Right renal cortex interstitium (tissue), 3 donors: ENCODE results near the gene HYOU1. TPM values are rescaled to one million over a fixed set of nuclear protein-coding genes. Genes with fewer than 3 reads are reported as not detected.
"Not testable (repeated sequence)": the region's sequence is repeated elsewhere in the genome, so short reads cannot be mapped to it uniquely, and the experiment has no call there.

Experiments
- DNase-seq, 3 donors: peaks; one replicate each; pipeline ENCODE4 v3.0.0-alpha.2; 2013; ENCODE audit warnings: low read depth in 3 of 3, low spot score in 2 of 3
- polyA plus RNA-seq, 3 donors: library from polyadenylated mRNA; unstranded; fragments of 120-200 nt; gene quantifications; one replicate each; pipeline ENCODE4 v1.2.1, GENCODE V29; 2013; ENCODE audit not compliant: insufficient read length in 3 of 3

The HYOU1 gene, protein sequence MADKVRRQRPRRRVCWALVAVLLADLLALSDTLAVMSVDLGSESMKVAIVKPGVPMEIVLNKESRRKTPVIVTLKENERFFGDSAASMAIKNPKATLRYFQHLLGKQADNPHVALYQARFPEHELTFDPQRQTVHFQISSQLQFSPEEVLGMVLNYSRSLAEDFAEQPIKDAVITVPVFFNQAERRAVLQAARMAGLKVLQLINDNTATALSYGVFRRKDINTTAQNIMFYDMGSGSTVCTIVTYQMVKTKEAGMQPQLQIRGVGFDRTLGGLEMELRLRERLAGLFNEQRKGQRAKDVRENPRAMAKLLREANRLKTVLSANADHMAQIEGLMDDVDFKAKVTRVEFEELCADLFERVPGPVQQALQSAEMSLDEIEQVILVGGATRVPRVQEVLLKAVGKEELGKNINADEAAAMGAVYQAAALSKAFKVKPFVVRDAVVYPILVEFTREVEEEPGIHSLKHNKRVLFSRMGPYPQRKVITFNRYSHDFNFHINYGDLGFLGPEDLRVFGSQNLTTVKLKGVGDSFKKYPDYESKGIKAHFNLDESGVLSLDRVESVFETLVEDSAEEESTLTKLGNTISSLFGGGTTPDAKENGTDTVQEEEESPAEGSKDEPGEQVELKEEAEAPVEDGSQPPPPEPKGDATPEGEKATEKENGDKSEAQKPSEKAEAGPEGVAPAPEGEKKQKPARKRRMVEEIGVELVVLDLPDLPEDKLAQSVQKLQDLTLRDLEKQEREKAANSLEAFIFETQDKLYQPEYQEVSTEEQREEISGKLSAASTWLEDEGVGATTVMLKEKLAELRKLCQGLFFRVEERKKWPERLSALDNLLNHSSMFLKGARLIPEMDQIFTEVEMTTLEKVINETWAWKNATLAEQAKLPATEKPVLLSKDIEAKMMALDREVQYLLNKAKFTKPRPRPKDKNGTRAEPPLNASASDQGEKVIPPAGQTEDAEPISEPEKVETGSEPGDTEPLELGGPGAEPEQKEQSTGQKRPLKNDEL
- 100 to 1,000 TPM; 110 to 129 (median 127) TPM for polyA plus RNA-seq

GRCh38 chr11:119057000-119057769 lies at the start of gene HYOU1:
HYOU1 (minus strand) TSS chr11:119057205; CDS start chr11:119056160, 1,045 bp downstream.
- DNase-seq = peak; percentile 73 to 92 (median 91)

GRCh38 chr11:119103793-119104192 lies 46.8 kb upstream of the HYOU1 start:
- DNase-seq = no peak

DNA sequence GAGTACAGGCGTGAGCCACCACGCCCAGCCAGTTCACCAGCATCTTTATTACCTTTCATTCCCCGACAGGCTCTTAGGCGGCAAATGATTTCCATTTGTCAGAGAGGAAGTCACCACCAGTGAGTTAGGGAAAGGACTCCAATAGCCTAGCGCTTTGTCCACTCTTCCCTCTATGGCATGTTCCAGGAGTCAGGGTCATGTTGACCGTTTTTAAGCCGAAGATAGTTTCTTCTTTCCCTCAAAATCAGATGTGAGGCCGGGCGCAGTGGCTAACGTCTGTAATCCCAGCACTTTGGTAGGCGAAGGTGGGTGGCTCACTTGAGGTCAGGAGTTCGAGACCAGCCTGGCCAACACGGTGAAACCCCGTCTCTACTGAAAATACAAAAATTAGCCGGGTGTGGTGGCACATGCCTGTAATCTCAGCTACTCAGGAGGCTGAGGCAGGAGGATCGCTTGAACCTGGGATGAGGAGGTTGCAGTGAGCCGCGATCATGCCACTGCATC lies 46.2 kb upstream of the HYOU1 start:
- not testable (repeated sequence) for DNase-seq

GRCh38 chr11:119101759-119102423 lies 44.9 kb upstream of the HYOU1 start, which contains the start of gene DPAGT1:
DPAGT1 (minus strand) TSS chr11:119101853; CDS start chr11:119101655, 198 bp downstream.
- peak; percentile 91 to 97 (median 93) for DNase-seq

- DNase-seq = no peak
These were observed 44.2 kb upstream of the HYOU1 start for GRCh38 chr11:119100994-119101758.

- DNase-seq = no peak
These were observed 43.4 kb upstream of the HYOU1 start for GRCh38 chr11:119100246-119100970.

DNA sequence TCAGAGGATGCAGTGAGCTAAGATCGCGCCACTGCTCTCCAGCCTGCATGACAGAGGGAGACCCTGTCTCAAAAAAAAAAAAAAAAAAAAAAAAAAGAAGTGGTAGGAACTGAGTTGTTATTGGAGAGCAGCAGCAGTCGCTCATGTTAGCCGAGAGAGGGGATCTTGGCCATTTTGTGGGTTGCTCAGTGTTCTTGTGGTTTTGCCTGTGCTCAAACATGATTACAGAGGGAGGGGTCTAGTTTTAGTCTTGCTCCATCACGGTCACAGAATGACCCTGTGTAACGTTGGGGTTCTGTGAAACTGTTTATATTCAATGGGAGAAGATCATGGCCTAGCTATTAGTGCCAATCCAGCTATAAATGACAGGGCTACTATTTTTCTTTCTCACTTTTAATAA lies 42.7 kb upstream of the HYOU1 start:
- DNase-seq = no peak

DNA sequence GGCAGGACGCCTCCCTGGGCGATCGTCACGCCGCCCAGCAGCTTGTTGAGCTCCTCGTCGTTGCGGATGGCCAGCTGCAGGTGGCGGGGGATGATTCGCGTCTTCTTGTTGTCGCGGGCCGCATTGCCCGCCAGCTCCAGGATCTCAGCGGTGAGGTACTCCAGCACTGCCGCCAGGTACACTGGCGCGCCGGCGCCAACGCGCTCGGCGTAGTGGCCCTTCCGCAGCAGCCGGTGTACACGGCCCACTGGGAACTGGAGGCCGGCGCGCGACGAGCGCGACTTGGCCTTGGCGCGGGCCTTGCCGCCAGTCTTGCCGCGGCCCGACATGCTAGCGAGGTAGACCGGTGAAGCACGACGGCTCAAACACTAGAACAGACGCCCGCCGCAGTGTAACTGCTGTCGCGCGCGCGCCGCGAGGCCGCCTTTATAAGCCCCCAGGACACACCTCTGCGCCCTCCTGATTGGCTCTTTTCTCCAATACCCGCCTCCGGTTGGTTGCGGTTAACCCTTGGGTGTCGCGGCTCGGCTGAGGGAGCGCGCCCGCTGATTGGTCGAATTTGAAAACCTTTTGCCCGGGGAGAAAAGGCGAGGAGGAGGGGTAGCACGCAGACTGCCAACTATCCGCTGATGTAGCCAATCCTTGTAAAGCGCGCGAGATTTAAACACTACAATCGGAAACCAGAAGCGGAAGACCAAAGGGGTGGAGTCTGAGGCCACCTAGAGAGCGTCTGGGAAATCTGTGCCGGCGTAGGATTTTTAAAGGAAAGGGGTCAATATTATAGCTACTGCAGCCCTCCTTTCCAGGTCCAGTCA lies 38.3 kb upstream of the HYOU1 start:
- DNase-seq = peak; percentile 98 to 99 (median 99)

DNA sequence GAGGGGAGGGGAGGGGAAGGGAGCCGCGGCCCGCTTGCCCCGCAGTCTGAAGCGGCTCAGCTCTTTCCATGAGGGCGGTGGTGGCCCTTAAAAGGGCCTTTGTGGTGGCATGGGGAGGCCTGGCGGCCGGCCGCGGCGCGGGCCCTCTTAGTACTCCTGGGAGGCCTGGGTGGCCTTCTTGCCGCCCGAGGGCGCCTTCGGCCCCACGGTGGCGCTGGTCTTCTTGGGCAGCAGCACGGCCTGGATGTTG lies 37.7 kb upstream of the HYOU1 start:
- no peak for DNase-seq

- no peak for DNase-seq
These were observed 37.2 kb upstream of the HYOU1 start for GRCh38 chr11:119093942-119094815.

- no peak for DNase-seq
These were observed 36.2 kb upstream of the HYOU1 start for GRCh38 chr11:119092880-119093842.

DNA sequence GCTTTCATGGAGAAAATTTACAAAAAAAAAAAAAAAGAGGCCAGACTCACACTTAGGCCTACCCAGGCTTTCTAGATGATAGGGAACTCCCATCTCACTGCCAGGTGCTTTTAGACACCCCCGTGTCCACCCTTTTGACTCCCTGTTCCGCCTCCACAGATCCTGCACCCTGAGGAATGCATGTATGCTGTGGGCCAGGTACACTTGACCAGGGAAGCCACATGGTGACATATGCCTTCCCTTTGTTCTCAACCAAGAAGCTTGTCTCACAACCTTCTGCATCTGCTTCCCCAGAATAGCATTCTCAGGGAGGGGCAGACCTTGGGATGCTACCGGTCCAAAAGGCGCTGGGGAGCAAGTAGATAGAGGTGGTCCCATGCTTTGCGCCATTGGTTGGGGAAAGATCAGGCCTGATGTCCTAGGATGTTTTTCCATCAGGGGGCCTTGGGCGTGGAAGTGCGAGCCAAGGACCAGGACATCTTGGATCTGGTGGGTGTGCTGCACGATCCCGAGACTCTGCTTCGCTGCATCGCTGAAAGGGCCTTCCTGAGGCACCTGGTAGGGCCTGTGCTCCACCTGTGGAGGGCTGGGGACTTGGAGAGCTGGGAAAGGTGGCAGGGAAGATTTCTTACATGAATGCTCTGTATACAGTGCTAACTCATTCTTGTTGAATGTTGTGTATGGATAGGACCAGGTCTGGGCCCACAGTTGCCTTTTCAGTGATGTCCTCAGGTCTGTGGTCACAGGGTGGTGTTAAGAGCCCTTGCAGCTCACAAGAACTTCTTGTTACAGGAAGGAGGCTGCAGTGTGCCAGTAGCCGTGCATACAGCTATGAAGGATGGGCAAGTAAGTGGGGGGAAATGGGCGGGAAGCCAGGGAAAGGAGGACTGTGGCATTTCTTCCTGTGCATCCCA lies 35.2 kb upstream of the HYOU1 start:
- no peak for DNase-seq

DNA sequence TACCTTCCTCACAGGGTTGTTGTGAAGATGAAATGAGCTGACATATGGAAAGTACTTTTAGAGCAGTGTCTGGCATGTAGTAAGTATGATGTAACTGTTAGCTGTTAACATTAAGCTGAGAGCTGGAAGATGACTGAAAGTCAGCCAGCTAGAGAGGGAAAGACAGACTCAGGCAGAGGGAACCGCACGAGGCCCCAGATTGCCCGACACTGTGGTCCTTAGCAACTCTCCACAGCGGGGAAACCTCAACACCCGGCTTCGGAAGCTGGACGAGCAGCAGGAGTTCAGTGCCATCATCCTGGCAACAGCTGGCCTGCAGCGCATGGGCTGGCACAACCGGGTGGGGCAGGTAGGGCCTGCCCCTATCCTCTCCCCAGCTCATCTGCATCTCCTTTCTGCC lies 34.2 kb upstream of the HYOU1 start:
- DNase-seq = no peak

DNA sequence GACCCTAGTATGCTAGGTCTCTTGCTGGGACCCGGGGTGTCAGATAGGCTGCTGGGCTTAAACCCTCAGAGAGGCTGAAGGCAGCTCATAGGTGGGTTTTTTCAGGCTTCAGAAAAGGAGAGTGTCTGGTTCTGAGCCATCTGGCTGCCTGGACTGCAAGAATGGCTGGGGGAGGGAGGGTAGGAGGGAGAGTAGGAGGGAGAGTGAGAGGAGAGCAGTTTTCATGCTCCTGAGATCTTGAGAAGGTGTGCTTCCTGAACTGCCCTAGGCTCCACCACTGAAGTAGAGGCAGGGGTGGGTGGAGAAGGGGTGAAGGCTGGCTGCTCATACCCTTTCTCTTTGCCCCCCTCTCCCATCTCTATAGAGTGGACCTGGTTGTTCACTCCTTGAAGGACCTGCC lies 32.3 kb upstream of the HYOU1 start:
- DNase-seq = no peak

- DNase-seq = no peak
These were observed 31.4 kb upstream of the HYOU1 start for GRCh38 chr11:119088406-119088805.
